ENCODE results near the gene DLG2. TPM values are rescaled to one million over a fixed set of nuclear protein-coding genes. Genes with fewer than 3 reads are reported as not detected.
"Not testable (repeated sequence)": the region's sequence is repeated elsewhere in the genome, so short reads cannot be mapped to it uniquely, and the experiment has no call there.

Gene DLG2
- total RNA-seq, 1 experiment from 2014 or later = 2.7 TPM

DNA sequence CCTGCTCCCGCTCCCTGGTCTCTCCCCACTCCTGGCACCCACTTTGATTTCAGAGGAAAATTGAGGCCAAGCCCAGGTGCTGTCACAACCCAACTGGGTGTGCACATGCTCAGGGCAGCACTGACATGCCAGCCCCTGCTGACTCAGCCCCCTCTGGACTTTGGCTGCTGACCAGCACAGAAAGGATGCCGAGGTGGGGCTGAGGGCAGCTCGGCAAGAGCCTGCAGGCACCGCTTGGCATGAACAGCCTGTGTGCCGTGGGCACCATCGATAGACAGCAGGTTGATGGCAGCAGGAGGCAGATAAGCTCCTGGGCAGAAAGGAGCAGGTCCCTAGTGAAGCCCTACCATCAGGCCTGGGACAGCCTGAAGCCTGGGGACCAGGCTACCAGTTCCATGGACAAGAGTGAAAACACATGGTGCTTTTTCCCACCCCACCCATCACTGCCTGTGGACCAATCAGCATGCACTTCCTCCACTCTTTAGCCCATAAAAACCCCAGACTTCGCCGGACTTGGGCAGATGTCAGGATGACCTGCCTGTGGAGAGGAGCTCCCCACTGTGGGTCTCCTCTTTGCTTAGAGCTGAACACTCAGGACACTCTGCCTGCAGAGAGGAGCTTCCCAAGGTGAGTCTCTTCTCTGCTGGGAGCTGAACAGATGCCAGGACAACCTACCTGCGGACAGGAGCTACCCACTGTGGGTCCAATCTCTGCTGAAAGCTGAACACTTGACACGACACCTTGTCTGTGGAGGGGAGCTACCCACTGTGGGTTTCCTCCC is 832.3 kb downstream of the DLG2 start:
- Histone ChIP-seq H3K9me2 (replicated peaks; ENCODE audit: insufficient read depth, low read length) (no peaks in the 10 kb centered on the region), H3K27me3 (ENCODE audit: low read length) (no peaks in the 10 kb centered on the region; the same call in 1 of the 2 replicates), H3K4me1 (ENCODE audit: low read length) (no peaks in the 10 kb centered on the region), H3K36me3 (ENCODE audit: insufficient read depth, low read length) (no peaks in the 10 kb centered on the region), H3K79me2 (ENCODE audit: low read length) (no peaks in the 10 kb centered on the region), H3K9ac (ENCODE audit: low read length) (no peak overlapping the region), H4K20me1 (ENCODE audit: insufficient read depth, low read depth, low read length) (no peaks in the 10 kb centered on the region), H3K9me3 (ENCODE audit: low read length) (no peaks in the 10 kb centered on the region), H2AFZ (ENCODE audit: low read length) (no peak overlapping the region), H3K27ac (ENCODE audit: low read length) (no peak overlapping the region), H3K4me2 (ENCODE audit: low read depth, low read length, poor library complexity, severe bottlenecking) (no peak overlapping the region), H3K4me3 (ENCODE audit: low read length) (no peak overlapping the region)
- no peak for DNase-seq

GRCh38 chr11:84793318-84793717 is 833.8 kb downstream of the DLG2 start:
- Histone ChIP-seq H3K9me2 (replicated peaks; ENCODE audit: insufficient read depth, low read length) (no peaks in the 10 kb centered on the region), H3K27me3 (ENCODE audit: low read length) (no peaks in the 10 kb centered on the region; the same call in 1 of the 2 replicates), H4K20me1 (ENCODE audit: insufficient read depth, low read depth, low read length) (no peaks in the 10 kb centered on the region), H3K27ac (ENCODE audit: low read length) (no peak overlapping the region), H3K4me1 (ENCODE audit: low read length) (no peaks in the 10 kb centered on the region), H3K79me2 (ENCODE audit: low read length) (no peaks in the 10 kb centered on the region), H3K9me3 (ENCODE audit: low read length) (no peaks in the 10 kb centered on the region), H3K9ac (ENCODE audit: low read length) (no peak overlapping the region), H3K4me3 (ENCODE audit: low read length) (no peak overlapping the region), H3K4me2 (ENCODE audit: low read depth, low read length, poor library complexity, severe bottlenecking) (no peak overlapping the region), H2AFZ (ENCODE audit: low read length) (no peak overlapping the region), H3K36me3 (ENCODE audit: insufficient read depth, low read length) (no peaks in the 10 kb centered on the region)
- DNase-seq = no peak

- Histone ChIP-seq H3K9me2 (replicated peaks; ENCODE audit: insufficient read depth, low read length) (no peaks in the 10 kb centered on the region), H3K27ac (ENCODE audit: low read length) (no peak overlapping the region), H2AFZ (ENCODE audit: low read length) (no peak overlapping the region), H3K4me2 (ENCODE audit: low read depth, low read length, poor library complexity, severe bottlenecking) (no peak overlapping the region), H3K79me2 (ENCODE audit: low read length) (no peaks in the 10 kb centered on the region), H3K27me3 (ENCODE audit: low read length) (no peaks in the 10 kb centered on the region; the same call in 1 of the 2 replicates), H3K9ac (ENCODE audit: low read length) (no peak overlapping the region), H3K36me3 (ENCODE audit: insufficient read depth, low read length) (no peaks in the 10 kb centered on the region), H4K20me1 (ENCODE audit: insufficient read depth, low read depth, low read length) (no peaks in the 10 kb centered on the region), H3K4me3 (ENCODE audit: low read length) (no peak overlapping the region), H3K9me3 (ENCODE audit: low read length) (no peaks in the 10 kb centered on the region), H3K4me1 (ENCODE audit: low read length) (no peaks in the 10 kb centered on the region)
- no peak for DNase-seq
These were observed 836.2 kb downstream of the DLG2 start for GRCh38 chr11:84790849-84791427.

- no peaks in the 10 kb centered on the region for H4K20me1 ChIP-seq (ENCODE audit: insufficient read depth, low read depth, low read length)
- H3K4me1 ChIP-seq (ENCODE audit: low read length) = no peaks in the 10 kb centered on the region
- H3K9me2 ChIP-seq (replicated peaks; ENCODE audit: insufficient read depth, low read length) = no peaks in the 10 kb centered on the region
- H3K27ac ChIP-seq (ENCODE audit: low read length) = no peak overlapping the region
- no peak for DNase-seq
- no peaks in the 10 kb centered on the region for H3K36me3 ChIP-seq (ENCODE audit: insufficient read depth, low read length)
- H3K9me3 ChIP-seq (ENCODE audit: low read length) = no peaks in the 10 kb centered on the region
- no peak overlapping the region for H2AFZ ChIP-seq (ENCODE audit: low read length)
- H3K4me3 ChIP-seq (ENCODE audit: low read length) = no peak overlapping the region
- no peaks in the 10 kb centered on the region for H3K79me2 ChIP-seq (ENCODE audit: low read length)
- H3K4me2 ChIP-seq (ENCODE audit: low read depth, low read length, poor library complexity, severe bottlenecking) = no peak overlapping the region
- no peak overlapping the region for H3K9ac ChIP-seq (ENCODE audit: low read length)
- H3K27me3 ChIP-seq (ENCODE audit: low read length) = no peaks in the 10 kb centered on the region
These were observed 838.9 kb downstream of the DLG2 start for GRCh38 chr11:84788220-84788619.

- H2AFZ ChIP-seq (ENCODE audit: low read length); H3K27ac ChIP-seq (ENCODE audit: low read length); H3K9me2 ChIP-seq (replicated peaks; ENCODE audit: insufficient read depth, low read length); H3K27me3 ChIP-seq (ENCODE audit: low read length); H3K4me3 ChIP-seq (ENCODE audit: low read length); H4K20me1 ChIP-seq (ENCODE audit: insufficient read depth, low read depth, low read length); H3K4me2 ChIP-seq (ENCODE audit: low read depth, low read length, poor library complexity, severe bottlenecking); H3K4me1 ChIP-seq (ENCODE audit: low read length); DNase-seq; H3K9ac ChIP-seq (ENCODE audit: low read length); H3K79me2 ChIP-seq (ENCODE audit: low read length); H3K9me3 ChIP-seq (ENCODE audit: low read length); H3K36me3 ChIP-seq (ENCODE audit: insufficient read depth, low read length): not testable (repeated sequence)
These were observed 843.0 kb downstream of the DLG2 start for GRCh38 chr11:84784158-84784557.

GRCh38 chr11:84780689-84781293 is 846.4 kb downstream of the DLG2 start:
- H3K9ac ChIP-seq (ENCODE audit: low read length) = no peak overlapping the region
- no peaks in the 10 kb centered on the region for H3K9me2 ChIP-seq (replicated peaks; ENCODE audit: insufficient read depth, low read length)

DNA sequence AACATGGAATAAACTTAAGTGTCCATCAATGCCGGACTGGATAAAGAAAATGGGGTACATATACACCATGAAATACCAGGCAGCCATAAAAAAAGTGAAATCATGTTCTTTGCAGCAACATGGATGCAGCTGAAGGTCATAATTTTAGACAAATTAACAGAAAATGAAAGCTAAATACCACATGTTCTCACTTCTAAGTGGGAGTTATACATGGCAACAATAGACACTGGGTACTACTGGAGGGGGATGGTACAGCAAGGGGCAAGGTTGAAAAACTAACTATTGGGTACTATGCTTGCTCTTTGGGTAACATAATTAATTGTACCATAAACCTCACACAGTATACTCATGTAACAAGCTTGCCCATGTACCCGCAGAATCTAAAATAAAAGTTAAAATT is 851.6 kb downstream of the DLG2 start:
- H3K79me2 ChIP-seq (ENCODE audit: low read length) = no peaks in the 10 kb centered on the region
- H3K9me3 ChIP-seq (ENCODE audit: low read length) = peaks cover 16% of the 10 kb centered on the region
- H3K4me3 ChIP-seq (ENCODE audit: low read length) = no peak overlapping the region
- H3K4me1 ChIP-seq (ENCODE audit: low read length) = no peaks in the 10 kb centered on the region
- H2AFZ ChIP-seq (ENCODE audit: low read length) = no peak overlapping the region
- H3K36me3 ChIP-seq (ENCODE audit: insufficient read depth, low read length) = no peaks in the 10 kb centered on the region
- no peak overlapping the region for H3K27ac ChIP-seq (ENCODE audit: low read length)
- H3K9ac ChIP-seq (ENCODE audit: low read length) = no peak overlapping the region
- DNase-seq = no peak
- H3K9me2 ChIP-seq (replicated peaks; ENCODE audit: insufficient read depth, low read length) = no peaks in the 10 kb centered on the region
- H4K20me1 ChIP-seq (ENCODE audit: insufficient read depth, low read depth, low read length) = no peaks in the 10 kb centered on the region
- H3K27me3 ChIP-seq (ENCODE audit: low read length) = no peaks in the 10 kb centered on the region
- H3K4me2 ChIP-seq (ENCODE audit: low read depth, low read length, poor library complexity, severe bottlenecking) = no peak overlapping the region

More at GRCh38 chr11:84780689-84781293, 846.4 kb downstream of the DLG2 start:
- Histone ChIP-seq H3K27ac (ENCODE audit: low read length) (no peak overlapping the region), H3K4me3 (ENCODE audit: low read length) (no peak overlapping the region), H3K36me3 (ENCODE audit: insufficient read depth, low read length) (no peaks in the 10 kb centered on the region), H2AFZ (ENCODE audit: low read length) (no peak overlapping the region), H3K4me1 (ENCODE audit: low read length) (no peaks in the 10 kb centered on the region), H3K79me2 (ENCODE audit: low read length) (no peaks in the 10 kb centered on the region), H3K9me3 (ENCODE audit: low read length) (no peaks in the 10 kb centered on the region), H4K20me1 (ENCODE audit: insufficient read depth, low read depth, low read length) (no peaks in the 10 kb centered on the region), H3K4me2 (ENCODE audit: low read depth, low read length, poor library complexity, severe bottlenecking) (no peak overlapping the region), H3K27me3 (ENCODE audit: low read length) (no peaks in the 10 kb centered on the region)
- peak; percentile 73 for DNase-seq

DNA sequence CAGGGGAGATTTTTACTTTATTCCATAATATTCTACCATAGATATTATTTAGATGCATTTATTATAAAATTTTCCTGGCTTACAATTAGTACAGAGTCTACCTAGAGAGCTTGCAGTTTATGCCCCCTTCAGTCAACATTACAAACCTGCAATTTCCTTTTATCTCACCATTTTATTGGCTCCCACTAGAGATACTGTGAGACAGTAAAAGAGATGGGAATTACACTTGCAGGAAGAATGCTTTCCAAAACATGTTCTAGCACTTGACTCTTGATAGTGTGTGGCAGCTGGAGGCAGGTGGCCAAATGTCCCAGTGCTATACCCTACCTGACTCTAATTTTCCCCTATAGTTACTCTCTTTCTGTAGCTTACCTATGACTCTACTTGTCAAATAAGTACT is 863.2 kb downstream of the DLG2 start:
- Histone ChIP-seq H3K79me2 (ENCODE audit: low read length) (no peaks in the 10 kb centered on the region), H3K9me3 (ENCODE audit: low read length) (peaks cover 8% of the 10 kb centered on the region; the same call in 1 of the 2 replicates), H3K9me2 (replicated peaks; ENCODE audit: insufficient read depth, low read length) (no peaks in the 10 kb centered on the region; the same call in 1 of the 2 replicates), H3K9ac (ENCODE audit: low read length) (no peak overlapping the region), H2AFZ (ENCODE audit: low read length) (no peak overlapping the region), H3K4me3 (ENCODE audit: low read length) (no peak overlapping the region), H3K27ac (ENCODE audit: low read length) (no peak overlapping the region), H3K27me3 (ENCODE audit: low read length) (no peaks in the 10 kb centered on the region), H3K36me3 (ENCODE audit: insufficient read depth, low read length) (no peaks in the 10 kb centered on the region), H4K20me1 (ENCODE audit: insufficient read depth, low read depth, low read length) (no peaks in the 10 kb centered on the region), H3K4me1 (ENCODE audit: low read length) (no peaks in the 10 kb centered on the region), H3K4me2 (ENCODE audit: low read depth, low read length, poor library complexity, severe bottlenecking) (no peak overlapping the region)
- DNase-seq = no peak

Measured in Karpas-422 (cell line).